ENCODE measurements around the gene CYP4A22. TPM values are rescaled to one million over a fixed set of nuclear protein-coding genes. Genes with fewer than 3 reads are reported as not detected.
"Not testable (repeated sequence)": the region's sequence is repeated elsewhere in the genome, so short reads cannot be mapped to it uniquely, and the experiment has no call there.

The CYP4A22 gene
- total RNA-seq, 2 donors from 2014 or later = not detected

GRCh38 chr1:47190857-47191256 is 53.6 kb downstream of the CYP4A22 start:
- H3K27ac ChIP-seq = peak overlapping the region; percentile 73 to 89
- DNase-seq (ENCODE audit: low spot score) = no peak

DNA sequence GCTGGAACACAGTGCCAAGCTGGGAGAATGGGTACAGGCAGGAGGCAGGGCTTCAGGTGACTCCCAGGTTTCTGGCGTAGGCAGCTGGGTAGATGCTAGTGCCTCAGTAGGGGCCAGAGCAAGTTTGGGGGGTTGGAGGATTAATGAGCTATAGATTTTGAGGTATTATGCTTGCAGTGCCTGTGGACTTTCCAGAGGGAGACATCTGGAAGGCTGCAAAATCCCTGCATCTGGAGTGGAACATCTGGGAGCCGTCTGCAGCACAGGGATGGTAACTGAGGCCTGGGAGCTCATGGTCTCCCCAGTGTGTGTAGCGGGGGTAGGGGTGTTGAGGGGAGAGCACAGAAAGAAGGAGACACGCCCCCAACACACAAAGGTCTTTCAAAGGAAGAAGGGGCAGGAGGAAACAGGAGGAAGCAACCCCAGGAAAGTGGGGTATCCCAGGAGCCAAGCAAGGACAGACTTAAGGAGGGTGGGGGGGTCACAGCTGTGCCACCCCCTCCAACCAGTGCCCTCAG is 54.8 kb downstream of the CYP4A22 start:
- Histone ChIP-seq H3K27ac (no peak overlapping the region), H3K4me1 (ENCODE audit: control insufficient read depth in 1 of 2, low read depth in 2 of 2) (peaks cover 19 to 38% of the 10 kb centered on the region in 2 donors), H3K36me3 (no peaks in the 10 kb centered on the region), H3K4me3 (no peak overlapping the region), H3K9me3 (no peaks in the 10 kb centered on the region), H3K27me3 (replicated peaks; ENCODE audit: insufficient read depth) (no peaks in the 10 kb centered on the region)
- ATAC-seq (ENCODE audit: insufficient number of reproducible peaks, low FRiP score, low read depth) (no peak), DNase-seq (ENCODE audit: low spot score) (no peak)
- TF ChIP-seq CTCF (IDR thresholded peaks at IDR 0.05) = no peak

More at GRCh38 chr1:47190857-47191256, 53.6 kb downstream of the CYP4A22 start:
- no peak for TF ChIP-seq CTCF (IDR thresholded peaks at IDR 0.05)
- Histone ChIP-seq H3K4me3 (peak overlapping the region; percentile 52), H3K27me3 (replicated peaks; ENCODE audit: insufficient read depth) (no peaks in the 10 kb centered on the region), H3K36me3 (no peaks in the 10 kb centered on the region), H3K9me3 (no peaks in the 10 kb centered on the region), H3K4me1 (ENCODE audit: control insufficient read depth in 1 of 2, low read depth in 2 of 2) (peaks cover 19 to 38% of the 10 kb centered on the region in 2 donors)
- ATAC-seq (ENCODE audit: insufficient number of reproducible peaks, low FRiP score, low read depth) = no peak

- H3K4me1 ChIP-seq (ENCODE audit: control insufficient read depth in 1 of 2, low read depth in 2 of 2) = peaks cover 19 to 38% of the 10 kb centered on the region in 2 donors
- TF ChIP-seq CTCF (IDR thresholded peaks at IDR 0.05) = peak; percentile 89
- ATAC-seq (ENCODE audit: insufficient number of reproducible peaks, low FRiP score, low read depth) = no peak
- H3K27me3 ChIP-seq (replicated peaks; ENCODE audit: insufficient read depth) = no peaks in the 10 kb centered on the region
- no peaks in the 10 kb centered on the region for H3K9me3 ChIP-seq
- H3K27ac ChIP-seq = no peak overlapping the region
- H3K4me3 ChIP-seq = no peak overlapping the region
- no peaks in the 10 kb centered on the region for H3K36me3 ChIP-seq
- DNase-seq (ENCODE audit: low spot score) = peak; percentile 52
Measured at GRCh38 chr1:47192458-47193384, 55.5 kb downstream of the CYP4A22 start.

GRCh38 chr1:47193496-47193895 is 56.3 kb downstream of the CYP4A22 start:
- not testable (repeated sequence) for H3K4me3 ChIP-seq; H3K27me3 ChIP-seq (replicated peaks; ENCODE audit: insufficient read depth); ATAC-seq (ENCODE audit: insufficient number of reproducible peaks, low FRiP score, low read depth); H3K9me3 ChIP-seq; H3K27ac ChIP-seq; H3K36me3 ChIP-seq; DNase-seq (ENCODE audit: low spot score)
- H3K4me1 ChIP-seq (ENCODE audit: control insufficient read depth in 1 of 2, low read depth in 2 of 2) = peaks cover 19 to 38% of the 10 kb centered on the region in 2 donors

- no peak overlapping the region for H3K27ac ChIP-seq
- TF ChIP-seq CTCF (IDR thresholded peaks at IDR 0.05) = no peak
- peaks cover 19 to 36% of the 10 kb centered on the region in 2 donors for H3K4me1 ChIP-seq (ENCODE audit: control insufficient read depth in 1 of 2, low read depth in 2 of 2)
- DNase-seq (ENCODE audit: low spot score) (no peak), ATAC-seq (ENCODE audit: insufficient number of reproducible peaks, low FRiP score, low read depth) (no peak)
- no peaks in the 10 kb centered on the region for H3K9me3 ChIP-seq
- H3K27me3 ChIP-seq (replicated peaks; ENCODE audit: insufficient read depth) = no peaks in the 10 kb centered on the region
- no peak overlapping the region for H3K4me3 ChIP-seq
- no peaks in the 10 kb centered on the region for H3K36me3 ChIP-seq
Measured at GRCh38 chr1:47194311-47194710, 57.1 kb downstream of the CYP4A22 start.

- H3K27me3 ChIP-seq (replicated peaks; ENCODE audit: insufficient read depth); DNase-seq (ENCODE audit: low spot score); H3K9me3 ChIP-seq; ATAC-seq (ENCODE audit: insufficient number of reproducible peaks, low FRiP score, low read depth); H3K4me3 ChIP-seq; H3K36me3 ChIP-seq; H3K27ac ChIP-seq: not testable (repeated sequence)
- H3K4me1 ChIP-seq (ENCODE audit: control insufficient read depth in 1 of 2, low read depth in 2 of 2) = peaks cover 7 to 21% of the 10 kb centered on the region in 2 donors
Measured at GRCh38 chr1:47195981-47196380, 58.7 kb downstream of the CYP4A22 start.

All from thoracic aorta (tissue), 2 donors.